HG02973 (cell line): ENCODE data around the gene CDO1.

Experiments
- ATAC-seq: cut with Tn5 transposase; IDR thresholded peaks from one replicate; pipeline ENCODE4 v1.9.1; 2021; ENCODE audit warnings: moderate library complexity; ENCODE audit not compliant: unreplicated experiment

Gene CDO1

GRCh38 chr5:115816226-115817081, at the start of gene CDO1:
Gene CDO1 (minus strand): TSS chr5:115816659. CDS start chr5:115816397, 262 bp downstream.
- no peak for ATAC-seq

- ATAC-seq = no peak
These were observed 42.9 kb upstream of the CDO1 start for GRCh38 chr5:115859378-115859777.

GRCh38 chr5:115858396-115858795, 41.9 kb upstream of the CDO1 start:
- ATAC-seq = no peak

- no peak for ATAC-seq
These were observed 41.3 kb upstream of the CDO1 start for GRCh38 chr5:115857626-115858349.

- no peak for ATAC-seq
These were observed 40.6 kb upstream of the CDO1 start for GRCh38 chr5:115857057-115857479.

- ATAC-seq = no peak
These were observed 39.5 kb upstream of the CDO1 start for GRCh38 chr5:115855959-115856358.

- ATAC-seq = no peak
These were observed 37.7 kb upstream of the CDO1 start for GRCh38 chr5:115854139-115854538.

- ATAC-seq = no peak
These were observed 34.4 kb upstream of the CDO1 start for GRCh38 chr5:115850744-115851416.

- ATAC-seq = no peak
These were observed 32.9 kb upstream of the CDO1 start for GRCh38 chr5:115849258-115849798.

- ATAC-seq = no peak
These were observed 30.8 kb upstream of the CDO1 start for GRCh38 chr5:115847290-115847689.

- ATAC-seq = no peak
These were observed 27.9 kb upstream of the CDO1 start for GRCh38 chr5:115844321-115844817.

GRCh38 chr5:115843444-115844130, 27.1 kb upstream of the CDO1 start:
- ATAC-seq = no peak

- ATAC-seq = no peak
These were observed 26.5 kb upstream of the CDO1 start for GRCh38 chr5:115842952-115843351.

- peak; percentile 29 for ATAC-seq
These were observed 25.9 kb upstream of the CDO1 start for GRCh38 chr5:115842089-115842935.

- ATAC-seq = peak; percentile 82
These were observed 25.1 kb upstream of the CDO1 start, which contains the start of the genes AP3S1 and ATG12 for GRCh38 chr5:115841382-115842088. Gene AP3S1 (plus strand): TSS chr5:115841935. CDS start chr5:115842038, 103 bp downstream. Gene ATG12 (minus strand): TSS chr5:115841565. CDS start chr5:115841552, 13 bp downstream.

- ATAC-seq = no peak
These were observed 24.4 kb upstream of the CDO1 start for GRCh38 chr5:115840873-115841272.

- ATAC-seq = no peak
These were observed 22.5 kb upstream of the CDO1 start for GRCh38 chr5:115838885-115839518.

GRCh38 chr5:115835481-115835880, 19.0 kb upstream of the CDO1 start:
- ATAC-seq = no peak
